ENCODE results near the gene GPHN.

Gene GPHN

DNA sequence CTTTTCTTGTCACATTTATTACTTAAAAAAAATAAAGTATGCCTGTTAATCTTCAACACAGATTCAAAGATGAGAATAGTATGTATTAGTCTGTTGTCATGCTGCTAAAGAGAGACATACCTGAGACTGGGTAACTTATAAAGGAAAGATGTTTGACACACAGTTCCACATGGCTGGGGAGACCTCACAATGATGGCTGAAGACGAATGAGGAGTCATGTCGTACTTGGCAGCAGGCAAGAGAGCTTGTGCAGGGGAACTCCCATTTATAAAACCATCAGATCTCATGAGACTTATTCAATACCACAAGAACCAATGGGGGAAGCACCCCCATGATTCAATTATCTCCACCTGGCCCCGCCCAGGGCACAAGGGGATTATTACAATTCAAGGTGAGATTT lies 345.4 kb downstream of the GPHN start:
- Histone ChIP-seq H3K9ac (ENCODE audit: low read length in 5 of 5) (no peak overlapping the region), H3K36me3 (ENCODE audit: control insufficient read depth in 5 of 5, insufficient read depth in 5 of 5, low read length in 5 of 5) (no peaks in the 10 kb centered on the region), H3K9me3 (ENCODE audit: control insufficient read depth in 5 of 5, low read length in 5 of 5) (no peaks in the 10 kb centered on the region), H3K27ac (ENCODE audit: low read depth, low read length) (no peak overlapping the region), H3K27me3 (ENCODE audit: control insufficient read depth in 5 of 5, insufficient read depth in 4 of 5, low read length in 5 of 5) (no peaks in the 10 kb centered on the region), H3K4me1 (ENCODE audit: control insufficient read depth in 5 of 5, insufficient read depth in 5 of 5, low read length in 5 of 5) (no peaks in the 10 kb centered on the region), H3K4me3 (ENCODE audit: low read depth in 1 of 5, low read length in 5 of 5) (no peak overlapping the region)

DNA sequence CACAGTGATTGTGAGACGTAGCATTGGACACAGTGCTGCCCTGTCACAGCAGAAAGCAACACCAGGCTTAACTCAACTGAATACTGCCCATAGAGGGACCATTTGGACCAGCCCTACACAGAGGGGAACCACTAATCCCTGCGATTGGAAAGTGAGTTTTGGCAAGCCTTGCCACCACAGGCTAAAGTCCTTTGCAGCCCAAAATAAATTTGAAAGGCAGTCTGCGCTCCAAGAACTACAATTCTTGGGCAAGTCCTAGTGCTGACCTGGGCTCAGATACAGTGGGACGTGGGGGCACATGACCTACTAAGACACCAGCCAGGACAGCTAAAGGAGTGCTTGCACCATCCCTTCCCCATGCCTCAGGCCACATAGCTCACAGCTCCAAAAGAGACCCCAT lies 349.9 kb downstream of the GPHN start:
- Histone ChIP-seq H3K9me3 (ENCODE audit: control insufficient read depth in 5 of 5, low read length in 5 of 5) (no peaks in the 10 kb centered on the region), H3K4me1 (ENCODE audit: control insufficient read depth in 5 of 5, insufficient read depth in 5 of 5, low read length in 5 of 5) (no peaks in the 10 kb centered on the region), H3K9ac (ENCODE audit: low read length in 5 of 5) (no peak overlapping the region), H3K27ac (ENCODE audit: low read depth, low read length) (no peak overlapping the region), H3K36me3 (ENCODE audit: control insufficient read depth in 5 of 5, insufficient read depth in 5 of 5, low read length in 5 of 5) (no peaks in the 10 kb centered on the region), H3K27me3 (ENCODE audit: control insufficient read depth in 5 of 5, insufficient read depth in 4 of 5, low read length in 5 of 5) (no peaks in the 10 kb centered on the region), H3K4me3 (ENCODE audit: low read depth in 1 of 5, low read length in 5 of 5) (no peak overlapping the region)

DNA sequence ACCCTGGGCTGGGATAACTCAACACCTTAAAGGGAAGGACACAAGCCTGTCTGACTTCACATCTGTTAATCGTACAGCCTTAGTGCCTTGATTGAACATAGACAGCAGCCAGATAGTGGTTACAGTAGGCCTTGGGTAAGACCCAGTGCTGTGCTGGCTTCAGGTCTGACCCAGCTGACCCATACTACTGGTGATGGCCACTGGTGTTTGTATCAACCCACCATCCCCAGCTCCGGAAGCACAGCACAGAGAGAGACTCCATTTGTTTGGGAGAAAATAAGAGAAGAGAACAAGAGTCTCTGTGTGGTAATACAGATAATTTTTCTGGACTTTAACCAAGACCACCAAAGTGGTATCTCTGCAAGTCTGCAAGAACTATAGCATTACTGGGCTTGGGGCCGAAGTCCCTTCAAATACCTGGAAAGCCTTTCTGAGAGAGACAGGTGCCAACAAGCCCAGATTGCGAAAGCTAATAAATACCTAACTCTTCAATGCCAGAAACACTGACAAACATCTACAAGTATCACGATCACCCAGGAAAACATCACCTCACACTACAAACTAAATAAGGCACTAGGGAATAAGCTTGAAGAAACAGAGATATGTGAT lies 351.2 kb downstream of the GPHN start:
- H3K4me3 ChIP-seq (ENCODE audit: low read depth in 1 of 5, low read length in 5 of 5): no peak overlapping the region
- no peaks in the 10 kb centered on the region for H3K9me3 ChIP-seq (ENCODE audit: control insufficient read depth in 5 of 5, low read length in 5 of 5)

DNA sequence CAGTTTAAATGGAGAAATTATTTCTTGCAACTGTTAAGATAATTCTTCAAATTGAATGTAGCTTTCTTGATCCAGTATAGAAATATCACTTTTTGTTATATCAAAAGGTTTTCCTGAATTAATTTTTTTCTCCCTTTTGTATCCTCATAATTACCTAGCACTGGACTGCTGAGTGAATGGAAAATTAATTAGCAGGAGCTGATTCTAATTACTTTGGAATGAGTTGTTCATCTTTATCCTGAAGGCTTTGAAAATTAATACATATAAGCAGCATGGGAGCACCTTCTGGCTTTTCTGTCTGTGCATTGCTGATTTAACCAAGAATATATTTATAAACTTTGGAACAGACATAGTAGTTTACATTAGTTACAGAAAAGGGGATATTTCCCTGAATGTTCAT lies 373.6 kb downstream of the GPHN start:
- H3K36me3 ChIP-seq (ENCODE audit: control insufficient read depth in 5 of 5, insufficient read depth in 5 of 5, low read length in 5 of 5): no peaks in the 10 kb centered on the region
- no peaks in the 10 kb centered on the region for H3K27me3 ChIP-seq (ENCODE audit: control insufficient read depth in 5 of 5, insufficient read depth in 4 of 5, low read length in 5 of 5)
- no peaks in the 10 kb centered on the region for H3K4me1 ChIP-seq (ENCODE audit: control insufficient read depth in 5 of 5, insufficient read depth in 5 of 5, low read length in 5 of 5)
- no peak overlapping the region for H3K9ac ChIP-seq (ENCODE audit: low read length in 5 of 5)
- no peak overlapping the region for H3K27ac ChIP-seq (ENCODE audit: low read depth, low read length)
- no peaks in the 10 kb centered on the region for H3K9me3 ChIP-seq (ENCODE audit: control insufficient read depth in 5 of 5, low read length in 5 of 5)
- no peak overlapping the region for H3K4me3 ChIP-seq (ENCODE audit: low read depth in 1 of 5, low read length in 5 of 5)

More for the DNA sequence above, 351.2 kb downstream of the GPHN start:
- Histone ChIP-seq H3K27ac (ENCODE audit: low read depth, low read length) (no peak overlapping the region), H3K36me3 (ENCODE audit: control insufficient read depth in 5 of 5, insufficient read depth in 5 of 5, low read length in 5 of 5) (no peaks in the 10 kb centered on the region), H3K9ac (ENCODE audit: low read length in 5 of 5) (no peak overlapping the region), H3K4me1 (ENCODE audit: control insufficient read depth in 5 of 5, insufficient read depth in 5 of 5, low read length in 5 of 5) (no peaks in the 10 kb centered on the region), H3K27me3 (ENCODE audit: control insufficient read depth in 5 of 5, insufficient read depth in 4 of 5, low read length in 5 of 5) (no peaks in the 10 kb centered on the region)

DNA sequence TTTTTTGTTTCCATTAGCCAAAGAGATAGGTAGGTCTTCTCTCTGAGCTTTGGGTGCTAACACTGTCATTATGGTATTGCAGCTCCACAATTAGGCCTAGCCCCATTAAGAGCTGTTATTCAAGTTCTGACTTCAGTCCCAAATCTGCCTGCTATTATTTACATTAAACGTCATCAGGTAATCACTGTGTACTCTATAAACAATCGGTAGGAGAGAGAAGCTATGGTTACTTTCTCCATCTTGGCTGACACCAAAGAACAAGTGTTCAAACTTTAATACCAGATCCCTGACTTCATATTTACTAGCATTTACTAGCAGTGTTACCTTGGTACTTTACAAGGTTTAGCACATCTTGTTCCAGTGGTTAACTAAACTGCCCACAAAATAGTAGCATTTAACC lies 376.2 kb downstream of the GPHN start:
- H3K27ac ChIP-seq (ENCODE audit: low read depth, low read length): no peak overlapping the region
- H3K27me3 ChIP-seq (ENCODE audit: control insufficient read depth in 5 of 5, insufficient read depth in 4 of 5, low read length in 5 of 5): no peaks in the 10 kb centered on the region
- no peaks in the 10 kb centered on the region for H3K4me1 ChIP-seq (ENCODE audit: control insufficient read depth in 5 of 5, insufficient read depth in 5 of 5, low read length in 5 of 5)
- no peak overlapping the region for H3K9ac ChIP-seq (ENCODE audit: low read length in 5 of 5)
- no peak overlapping the region for H3K4me3 ChIP-seq (ENCODE audit: low read depth in 1 of 5, low read length in 5 of 5)
- no peaks in the 10 kb centered on the region for H3K36me3 ChIP-seq (ENCODE audit: control insufficient read depth in 5 of 5, insufficient read depth in 5 of 5, low read length in 5 of 5)
- peaks cover 0 to 3% (median 0%) of the 10 kb centered on the region in 5 donors for H3K9me3 ChIP-seq (ENCODE audit: control insufficient read depth in 5 of 5, low read length in 5 of 5)

DNA sequence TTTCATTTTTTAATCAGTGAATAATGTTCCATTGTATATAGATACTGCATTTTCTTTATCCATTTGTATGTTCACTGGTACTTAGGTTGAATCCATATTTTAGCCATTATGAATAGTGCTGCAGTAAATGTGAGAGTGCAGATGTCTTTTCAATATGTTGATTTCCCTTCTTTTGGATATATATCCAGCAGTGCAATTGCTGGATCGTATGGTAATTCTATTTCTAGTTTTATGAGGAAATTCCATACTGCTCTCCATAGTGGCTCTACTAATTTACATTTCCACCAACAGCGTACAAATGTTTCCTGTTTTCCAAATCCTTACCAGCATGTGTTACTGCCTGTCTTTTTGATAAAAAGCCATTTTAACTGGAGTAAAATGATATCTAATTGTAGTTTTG lies 392.8 kb downstream of the GPHN start:
- H3K27me3 ChIP-seq (ENCODE audit: control insufficient read depth in 5 of 5, insufficient read depth in 4 of 5, low read length in 5 of 5): no peaks in the 10 kb centered on the region
- no peak overlapping the region for H3K9ac ChIP-seq (ENCODE audit: low read length in 5 of 5)
- H3K27ac ChIP-seq (ENCODE audit: low read depth, low read length): no peak overlapping the region
- peaks cover 0 to 12% (median 7%) of the 10 kb centered on the region in 5 donors for H3K9me3 ChIP-seq (ENCODE audit: control insufficient read depth in 5 of 5, low read length in 5 of 5)
- no peak overlapping the region for H3K4me3 ChIP-seq (ENCODE audit: low read depth in 1 of 5, low read length in 5 of 5)
- H3K36me3 ChIP-seq (ENCODE audit: control insufficient read depth in 5 of 5, insufficient read depth in 5 of 5, low read length in 5 of 5): no peaks in the 10 kb centered on the region
- no peaks in the 10 kb centered on the region for H3K4me1 ChIP-seq (ENCODE audit: control insufficient read depth in 5 of 5, insufficient read depth in 5 of 5, low read length in 5 of 5)

DNA sequence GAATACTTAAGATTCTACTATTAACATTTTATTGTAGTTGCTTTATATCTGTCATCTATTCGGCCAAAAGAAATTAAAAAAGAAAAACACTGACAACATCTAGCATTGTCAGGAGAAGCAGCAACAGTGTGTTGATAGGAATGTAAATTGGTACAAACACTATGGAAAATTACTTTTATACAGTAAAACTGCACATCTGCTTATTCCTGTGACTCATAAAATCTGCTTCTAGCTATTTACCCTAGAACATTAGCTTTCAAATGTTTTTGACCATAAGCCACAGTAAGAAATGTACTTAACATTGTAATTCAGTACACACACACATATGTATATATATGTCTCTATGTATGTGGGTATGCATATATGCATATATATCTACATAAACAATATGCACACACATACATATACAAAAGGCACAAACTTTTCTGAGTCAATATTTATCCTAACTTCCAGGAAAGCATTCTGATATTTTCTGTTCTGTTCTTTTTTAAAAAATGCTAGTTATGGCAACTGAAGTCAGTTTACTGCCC lies 402.4 kb downstream of the GPHN start:
- Histone ChIP-seq H3K27ac (ENCODE audit: low read depth, low read length) (no peak overlapping the region), H3K4me1 (ENCODE audit: control insufficient read depth in 5 of 5, insufficient read depth in 5 of 5, low read length in 5 of 5) (no peaks in the 10 kb centered on the region), H3K27me3 (ENCODE audit: control insufficient read depth in 5 of 5, insufficient read depth in 4 of 5, low read length in 5 of 5) (no peaks in the 10 kb centered on the region), H3K4me3 (ENCODE audit: low read depth in 1 of 5, low read length in 5 of 5) (no peak overlapping the region), H3K9ac (ENCODE audit: low read length in 5 of 5) (no peak overlapping the region), H3K9me3 (ENCODE audit: control insufficient read depth in 5 of 5, low read length in 5 of 5) (no peaks in the 10 kb centered on the region), H3K36me3 (ENCODE audit: control insufficient read depth in 5 of 5, insufficient read depth in 5 of 5, low read length in 5 of 5) (no peaks in the 10 kb centered on the region)

DNA sequence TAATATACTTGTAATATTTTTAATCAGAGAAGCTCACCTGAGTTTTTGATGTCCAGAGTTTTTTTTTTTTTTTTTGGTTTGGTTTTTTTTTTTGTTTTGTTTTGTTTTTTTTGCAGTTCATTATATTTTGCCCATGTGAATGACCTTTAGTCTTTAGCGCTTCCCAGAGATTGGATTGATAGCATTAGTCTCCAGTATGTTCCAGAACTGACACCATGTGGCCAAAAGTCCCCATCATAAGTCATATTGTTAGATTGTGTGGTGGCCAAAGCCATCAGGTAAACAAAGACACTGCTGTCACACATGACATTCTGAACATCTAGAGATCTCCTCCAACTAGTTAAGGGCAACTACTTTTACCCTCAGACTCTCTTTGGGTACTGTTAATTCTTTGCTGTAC lies 408.5 kb downstream of the GPHN start:
- H3K27me3 ChIP-seq (ENCODE audit: control insufficient read depth in 5 of 5, insufficient read depth in 4 of 5, low read length in 5 of 5): no peaks in the 10 kb centered on the region
- no peak overlapping the region for H3K4me3 ChIP-seq (ENCODE audit: low read depth in 1 of 5, low read length in 5 of 5)
- peaks cover 5 to 20% (median 11%) of the 10 kb centered on the region in 5 donors for H3K36me3 ChIP-seq (ENCODE audit: control insufficient read depth in 5 of 5, insufficient read depth in 5 of 5, low read length in 5 of 5)
- no peak overlapping the region for H3K27ac ChIP-seq (ENCODE audit: low read depth, low read length)
- H3K9ac ChIP-seq (ENCODE audit: low read length in 5 of 5): no peak overlapping the region
- no peaks in the 10 kb centered on the region for H3K4me1 ChIP-seq (ENCODE audit: control insufficient read depth in 5 of 5, insufficient read depth in 5 of 5, low read length in 5 of 5)
- no peaks in the 10 kb centered on the region for H3K9me3 ChIP-seq (ENCODE audit: control insufficient read depth in 5 of 5, low read length in 5 of 5)

DNA sequence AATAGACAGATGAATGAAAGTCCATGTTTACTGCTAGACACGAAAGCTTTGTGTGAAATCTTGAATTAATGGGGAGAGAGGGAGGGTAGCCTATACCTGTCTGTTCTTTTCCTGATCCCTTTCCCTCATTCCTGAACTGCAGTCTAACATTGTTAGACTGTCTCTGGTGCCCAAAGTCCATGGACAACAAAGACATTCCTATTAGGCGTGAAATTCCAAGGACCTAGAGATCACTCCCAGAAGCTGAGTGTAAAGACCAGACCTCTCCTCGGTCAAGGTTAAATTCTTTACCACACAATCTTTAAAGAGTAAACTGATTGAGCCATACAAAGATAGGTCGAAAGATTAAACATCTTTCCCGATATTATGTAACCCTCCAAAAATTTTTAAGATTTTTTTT lies 410.6 kb downstream of the GPHN start:
- H3K9me3 ChIP-seq (ENCODE audit: control insufficient read depth in 5 of 5, low read length in 5 of 5): no peaks in the 10 kb centered on the region
- H3K27ac ChIP-seq (ENCODE audit: low read depth, low read length): no peak overlapping the region
- H3K9ac ChIP-seq (ENCODE audit: low read length in 5 of 5): no peak overlapping the region
- H3K36me3 ChIP-seq (ENCODE audit: control insufficient read depth in 5 of 5, insufficient read depth in 5 of 5, low read length in 5 of 5): peaks cover 9 to 26% (median 17%) of the 10 kb centered on the region in 5 donors
- H3K27me3 ChIP-seq (ENCODE audit: control insufficient read depth in 5 of 5, insufficient read depth in 4 of 5, low read length in 5 of 5): no peaks in the 10 kb centered on the region
- H3K4me3 ChIP-seq (ENCODE audit: low read depth in 1 of 5, low read length in 5 of 5): no peak overlapping the region
- H3K4me1 ChIP-seq (ENCODE audit: control insufficient read depth in 5 of 5, insufficient read depth in 5 of 5, low read length in 5 of 5): no peaks in the 10 kb centered on the region

DNA sequence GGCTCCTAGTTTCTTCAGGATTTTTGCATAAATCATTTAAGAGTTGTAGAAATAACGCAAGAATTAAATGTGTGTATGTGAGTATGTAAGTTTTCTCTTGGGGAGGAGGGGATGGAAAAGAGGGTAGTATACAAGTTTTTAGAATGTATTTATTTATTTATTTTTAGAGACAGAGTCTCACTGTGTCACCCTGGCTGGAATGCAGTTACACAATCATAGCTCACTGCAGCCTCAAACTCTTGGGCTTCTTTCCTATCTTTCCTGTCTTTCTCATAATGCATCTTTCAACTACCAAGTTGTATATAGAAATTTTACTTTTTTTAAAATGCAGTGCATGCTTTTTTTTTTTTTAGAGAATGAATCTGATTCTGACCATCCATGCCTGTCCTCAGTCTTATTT lies 412.2 kb downstream of the GPHN start:
- Histone ChIP-seq H3K36me3 (ENCODE audit: control insufficient read depth in 5 of 5, insufficient read depth in 5 of 5, low read length in 5 of 5) (peaks cover 13 to 36% (median 28%) of the 10 kb centered on the region in 5 donors), H3K4me3 (ENCODE audit: low read depth in 1 of 5, low read length in 5 of 5) (no peak overlapping the region), H3K27me3 (ENCODE audit: control insufficient read depth in 5 of 5, insufficient read depth in 4 of 5, low read length in 5 of 5) (no peaks in the 10 kb centered on the region), H3K4me1 (ENCODE audit: control insufficient read depth in 5 of 5, insufficient read depth in 5 of 5, low read length in 5 of 5) (no peaks in the 10 kb centered on the region), H3K9me3 (ENCODE audit: control insufficient read depth in 5 of 5, low read length in 5 of 5) (no peaks in the 10 kb centered on the region), H3K27ac (ENCODE audit: low read depth, low read length) (no peak overlapping the region), H3K9ac (ENCODE audit: low read length in 5 of 5) (no peak overlapping the region)

Measured in subcutaneous abdominal adipose tissue (tissue), 5 donors.